ENCODE measurements around the gene FNBP1. TPM values are rescaled to one million over a fixed set of nuclear protein-coding genes. Genes with fewer than 3 reads are reported as not detected.

The FNBP1 gene
- total RNA-seq: 47.1 TPM

DNA sequence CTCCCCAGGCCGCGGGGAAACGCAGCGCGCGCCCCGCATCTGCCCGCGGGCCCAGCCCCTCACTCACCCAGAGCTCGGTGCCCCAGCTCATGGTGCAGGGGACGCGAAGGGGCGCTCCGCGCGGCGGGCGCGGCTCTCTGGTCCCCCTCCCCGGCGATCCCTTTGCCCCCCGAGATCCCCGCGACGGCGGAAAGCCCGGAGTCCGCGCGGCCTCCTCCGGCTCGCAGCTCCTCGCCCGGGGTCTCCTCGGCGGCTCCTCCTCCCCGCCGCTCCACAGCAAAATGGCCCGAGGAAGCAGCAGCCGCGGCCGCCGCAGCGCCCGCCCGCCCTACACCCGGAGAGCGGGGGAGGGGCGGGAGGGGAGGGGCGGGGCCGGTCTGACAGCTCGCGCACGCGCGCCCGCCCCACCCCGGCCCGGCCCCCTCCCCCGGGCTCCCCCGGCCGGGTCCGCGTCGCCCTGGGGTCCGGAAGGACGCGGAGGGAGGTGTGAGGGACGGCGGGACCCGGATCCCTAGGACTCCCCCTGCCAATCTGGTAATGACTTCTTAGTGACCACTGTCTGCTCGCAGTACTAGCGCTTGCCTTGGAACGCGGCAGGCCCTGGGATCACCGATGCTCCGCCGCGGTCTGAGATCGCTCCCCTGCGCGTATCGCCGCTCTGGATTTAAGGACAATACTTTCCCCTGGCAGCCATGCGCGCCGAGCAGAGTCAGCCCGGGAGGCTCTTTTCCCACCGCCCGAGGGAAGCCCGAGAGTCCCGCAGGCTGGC lies at the start of gene FNBP1:
Gene FNBP1 (minus strand): TSS at position 305 of the 769 bp plus-strand sequence. CDS start 214 bp downstream, at position 91.
- peak in 1 of 2 donors; percentile 90 for TF ChIP-seq POLR2A (IDR thresholded peaks at IDR 0.05)
- TF ChIP-seq, protein P1, sequence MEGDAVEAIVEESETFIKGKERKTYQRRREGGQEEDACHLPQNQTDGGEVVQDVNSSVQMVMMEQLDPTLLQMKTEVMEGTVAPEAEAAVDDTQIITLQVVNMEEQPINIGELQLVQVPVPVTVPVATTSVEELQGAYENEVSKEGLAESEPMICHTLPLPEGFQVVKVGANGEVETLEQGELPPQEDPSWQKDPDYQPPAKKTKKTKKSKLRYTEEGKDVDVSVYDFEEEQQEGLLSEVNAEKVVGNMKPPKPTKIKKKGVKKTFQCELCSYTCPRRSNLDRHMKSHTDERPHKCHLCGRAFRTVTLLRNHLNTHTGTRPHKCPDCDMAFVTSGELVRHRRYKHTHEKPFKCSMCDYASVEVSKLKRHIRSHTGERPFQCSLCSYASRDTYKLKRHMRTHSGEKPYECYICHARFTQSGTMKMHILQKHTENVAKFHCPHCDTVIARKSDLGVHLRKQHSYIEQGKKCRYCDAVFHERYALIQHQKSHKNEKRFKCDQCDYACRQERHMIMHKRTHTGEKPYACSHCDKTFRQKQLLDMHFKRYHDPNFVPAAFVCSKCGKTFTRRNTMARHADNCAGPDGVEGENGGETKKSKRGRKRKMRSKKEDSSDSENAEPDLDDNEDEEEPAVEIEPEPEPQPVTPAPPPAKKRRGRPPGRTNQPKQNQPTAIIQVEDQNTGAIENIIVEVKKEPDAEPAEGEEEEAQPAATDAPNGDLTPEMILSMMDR (IDR thresholded peaks at IDR 0.05): no peak
- TF ChIP-seq POLR2AphosphoS5 (IDR thresholded peaks at IDR 0.05; ENCODE audit: insufficient read depth in 1 of 2, low read depth in 1 of 2): peak in 1 of 2 donors; percentile 87
- Histone ChIP-seq H3K27me3 (no peaks in the 10 kb centered on the region), H3K27ac (peak within 1 kb of the TSS; percentile 97), H3K4me1 (peaks cover 44% of the 10 kb centered on the region), H3K36me3 (no peaks in the 10 kb centered on the region), H3K4me3 (peak within 1 kb of the TSS; percentile 89 to 92), H3K9me3 (no peaks in the 10 kb centered on the region)
- intact Hi-C loops (cut with DNase I): loop anchor here (1.0 kb wide), 1 partner anchor 158 kb away; no protein-coding TSS in a partner anchor
- DNase-seq (ENCODE audit: extremely low spot score in 2 of 2): no peak

GRCh38 chr9:130090915-130091314 lies 47.9 kb upstream of the FNBP1 start:
- TF ChIP-seq POLR2AphosphoS5 (IDR thresholded peaks at IDR 0.05; ENCODE audit: insufficient read depth in 1 of 2, low read depth in 1 of 2): no peak
- no peak for TF ChIP-seq POLR2A (IDR thresholded peaks at IDR 0.05)
- TF ChIP-seq, protein P1 (IDR thresholded peaks at IDR 0.05): no peak
- DNase-seq (ENCODE audit: extremely low spot score in 2 of 2): no peak
- H3K4me3 ChIP-seq: no peak overlapping the region
- H3K9me3 ChIP-seq: no peaks in the 10 kb centered on the region
- no peak overlapping the region for H3K27ac ChIP-seq
- no peaks in the 10 kb centered on the region for H3K4me1 ChIP-seq
- no peaks in the 10 kb centered on the region for H3K27me3 ChIP-seq
- intact Hi-C loops (cut with DNase I): no loop called here
- H3K36me3 ChIP-seq: peaks cover 0 to 63% of the 10 kb centered on the region in 2 donors

DNA sequence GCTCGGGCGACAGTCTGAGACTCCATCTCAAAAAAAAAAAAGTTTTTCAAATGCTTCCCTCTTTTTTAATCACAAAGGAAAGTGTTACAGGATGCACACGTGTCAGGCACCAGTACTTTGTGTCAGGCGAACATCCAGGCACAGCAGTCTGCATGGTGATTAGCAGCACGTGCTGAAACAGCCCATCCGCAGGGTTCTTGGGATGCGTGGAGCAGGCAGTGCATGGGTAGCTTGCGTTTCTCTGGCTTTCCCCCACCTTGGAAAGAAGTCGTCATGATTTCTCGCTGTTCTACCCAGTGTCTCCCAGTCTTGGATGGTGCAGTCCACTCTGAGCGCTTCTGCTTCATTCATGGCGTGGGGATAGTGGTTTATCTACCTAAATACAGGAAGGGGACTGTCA lies 46.2 kb upstream of the FNBP1 start:
- intact Hi-C loops (cut with DNase I): no loop called here
- TF ChIP-seq, protein P1 (IDR thresholded peaks at IDR 0.05): no peak
- TF ChIP-seq POLR2A (IDR thresholded peaks at IDR 0.05) (no peak), POLR2AphosphoS5 (IDR thresholded peaks at IDR 0.05; ENCODE audit: insufficient read depth in 1 of 2, low read depth in 1 of 2) (no peak)
- no peak overlapping the region for H3K4me3 ChIP-seq
- no peaks in the 10 kb centered on the region for H3K4me1 ChIP-seq
- no peak for DNase-seq (ENCODE audit: extremely low spot score in 2 of 2)
- no peaks in the 10 kb centered on the region for H3K9me3 ChIP-seq
- H3K36me3 ChIP-seq: peaks cover 0 to 64% of the 10 kb centered on the region in 2 donors
- H3K27ac ChIP-seq: no peak overlapping the region
- H3K27me3 ChIP-seq: no peaks in the 10 kb centered on the region

GRCh38 chr9:130088051-130088450 lies 45.1 kb upstream of the FNBP1 start:
- Histone ChIP-seq H3K27me3 (no peaks in the 10 kb centered on the region), H3K27ac (no peak overlapping the region), H3K4me1 (no peaks in the 10 kb centered on the region), H3K9me3 (no peaks in the 10 kb centered on the region), H3K4me3 (no peak overlapping the region), H3K36me3 (peaks cover 0 to 64% of the 10 kb centered on the region in 2 donors)
- no peak for DNase-seq (ENCODE audit: extremely low spot score in 2 of 2)
- TF ChIP-seq, protein P1 (IDR thresholded peaks at IDR 0.05): no peak
- TF ChIP-seq POLR2A (IDR thresholded peaks at IDR 0.05): no peak
- TF ChIP-seq POLR2AphosphoS5 (IDR thresholded peaks at IDR 0.05; ENCODE audit: insufficient read depth in 1 of 2, low read depth in 1 of 2): no peak
- intact Hi-C loops (cut with DNase I): no loop called here

- H3K27ac ChIP-seq: no peak overlapping the region
- intact Hi-C loops (cut with DNase I): no loop called here
- peaks cover 0 to 58% of the 10 kb centered on the region in 2 donors for H3K36me3 ChIP-seq
- H3K27me3 ChIP-seq: no peaks in the 10 kb centered on the region
- TF ChIP-seq POLR2A (IDR thresholded peaks at IDR 0.05) (no peak), POLR2AphosphoS5 (IDR thresholded peaks at IDR 0.05; ENCODE audit: insufficient read depth in 1 of 2, low read depth in 1 of 2) (no peak)
- TF ChIP-seq, protein P1 (IDR thresholded peaks at IDR 0.05): no peak
- H3K9me3 ChIP-seq: no peaks in the 10 kb centered on the region
- no peaks in the 10 kb centered on the region for H3K4me1 ChIP-seq
- no peak for DNase-seq (ENCODE audit: extremely low spot score in 2 of 2)
- H3K4me3 ChIP-seq: no peak overlapping the region
Measured at GRCh38 chr9:130084337-130084736, 41.3 kb upstream of the FNBP1 start.

Data from vagina (tissue), 2 donors.